Panc1 (cell line): ENCODE results near the gene BBS9. TPM values are rescaled to one million over a fixed set of nuclear protein-coding genes. Genes with fewer than 3 reads are reported as not detected.

ENCODE experiments used
- ATAC-seq: fragments of 200-7000 bp; cut with Tn5 transposase; 2 replicates; pipeline ENCODE4 v1.9.1; 2020; ENCODE audit warnings: mild to moderate bottlenecking, moderate library complexity
- BruUV-seq: library from RNA; stranded (reverse); fragments of 400-500 nt; replicated peaks from 2 replicates; lab custom pipeline; 2021; lab: Mats Ljungman, UMichigan
- CTCF ChIA-PET: fragments of 300-600 bp; sonication (Branson Sonifier 250); formaldehyde crosslinking; loops from one replicate; lab custom pipeline; 2022; ENCODE audit warnings: antibody characterized with exemption; lab: Charles Lee
- POLR2A ChIA-PET: fragments of 300-600 bp; sonication (Branson Sonifier 250); formaldehyde crosslinking; loops from one replicate; lab custom pipeline; 2022; ENCODE audit warnings: antibody characterized with exemption; lab: Charles Lee
- DNase-seq: peaks from one replicate; pipeline ENCODE4 v3.0.0-alpha.2; 2010; ENCODE audit warnings: low read depth, low spot score
- H3K27ac ChIP-seq: 2 replicates; pipeline ENCODE4 v1.5.1; 2011; ENCODE audit warnings: mild to moderate bottlenecking, low read length, inconsistent platforms
- H3K27me3 ChIP-seq: fragments of 200-500 bp; sonication (Bioruptor generic); 2 replicates; pipeline ENCODE4 v1.6.0; 2014; ENCODE audit warnings: low read length, inconsistent platforms; ENCODE audit not compliant: control insufficient read depth, insufficient read depth
- H3K36me3 ChIP-seq: fragments of 200-500 bp; sonication (Bioruptor generic); 2 replicates; pipeline ENCODE4 v1.5.1; 2014; ENCODE audit warnings: inconsistent platforms, mild to moderate bottlenecking, low read length, moderate library complexity; ENCODE audit not compliant: control insufficient read depth, insufficient read depth
- H3K4me1 ChIP-seq: 2 replicates; pipeline ENCODE4 v1.5.1; 2011; ENCODE audit warnings: inconsistent platforms, mild to moderate bottlenecking, low read length, moderate library complexity; ENCODE audit not compliant: control insufficient read depth, insufficient read depth
- H3K4me3 ChIP-seq, 2 experiments: 2 replicates each; pipeline ENCODE4 v1.5.1; 2011 to 2012; ENCODE audit warnings: low read depth in 2 of 2, low read length in 2 of 2, mild to moderate bottlenecking in 2 of 2, inconsistent platforms in 1 of 2, moderate library complexity in 1 of 2
- H3K9me3 ChIP-seq: fragments of 200-500 bp; sonication (Bioruptor generic); 2 replicates; pipeline ENCODE4 v1.5.1; 2014; ENCODE audit warnings: low read depth, mild to moderate bottlenecking, inconsistent platforms, low read length, moderate library complexity; ENCODE audit not compliant: control insufficient read depth, insufficient read depth
- CTCF ChIP-seq: fragments of 450-650 bp; IDR thresholded peaks from 2 replicates; pipeline ENCODE4 v1.5.1; 2017; ENCODE audit warnings: mild to moderate bottlenecking
- POLR2AphosphoS5 ChIP-seq: IDR thresholded peaks from 2 replicates; pipeline ENCODE4 v1.6.1; 2012; ENCODE audit warnings: mild to moderate bottlenecking, low read depth, low read length, moderate library complexity
- REST ChIP-seq, 2 experiments: IDR thresholded peaks; 2 replicates each; pipeline ENCODE4 v1.6.1; 2011 to 2012; ENCODE audit warnings: low read depth in 2 of 2, control low read depth in 1 of 2, low read length in 1 of 2, mild to moderate bottlenecking in 1 of 2, moderate library complexity in 1 of 2; ENCODE audit not compliant: insufficient read depth in 1 of 2
- SIN3A ChIP-seq: IDR thresholded peaks from 2 replicates; pipeline ENCODE4 v1.6.1; 2012; ENCODE audit warnings: low read depth, mild to moderate bottlenecking, low read length, moderate library complexity, borderline replicate concordance; ENCODE audit not compliant: insufficient read depth
- TCF7L2 ChIP-seq: IDR thresholded peaks from 2 replicates; pipeline ENCODE4 v1.6.1; 2011; ENCODE audit warnings: mild to moderate bottlenecking, low read depth, low read length, inconsistent platforms
- in situ Hi-C: cut with HindIII; loops from 2 replicates; pipeline ENCODE4 v1.10.0; 2016; ENCODE audit warnings: low sequenced_read_pairs, low pct_unique_long_range_greater_than_20kb
- intact Hi-C: fragments of 100-400 bp; cut with micrococcal nuclease; formaldehyde crosslinking; loops from one replicate; pipeline ENCODE4 v1.10.0; 2022; ENCODE audit not compliant: unreplicated experiment
- total RNA-seq: library from RNA; stranded (reverse); gene quantifications from one replicate; pipeline ENCODE4 v1.2.1, GENCODE V29; 2021; ENCODE audit not compliant: unreplicated experiment

The BBS9 gene
- total RNA-seq, 1 experiment from 2014 or later, result 6.9 TPM

GRCh38 chr7:33307205-33307604 lies 177.8 kb downstream of the BBS9 start:
- in situ Hi-C loops (no loop called here), intact Hi-C loops (no loop called here)
- H3K9me3 ChIP-seq, result no peaks in the 10 kb centered on the region
- ChIA-PET CTCF (no interaction called here), POLR2A (no interaction called here)
- no peaks in the 10 kb centered on the region for H3K4me1 ChIP-seq
- no TSS peak for BruUV-seq
- H3K36me3 ChIP-seq, result no peaks in the 10 kb centered on the region
- H3K27ac ChIP-seq, result no peak overlapping the region
- no peak for DNase-seq
- no peak for TF ChIP-seq SIN3A
- TF ChIP-seq TCF7L2, result no peak
- TF ChIP-seq POLR2AphosphoS5, result no peak
- no peak for TF ChIP-seq REST (IDR thresholded peaks at IDR 0.05; ENCODE audit: insufficient read depth in 1 of 2, low read depth in 2 of 2, low read length in 1 of 2)
- TF ChIP-seq CTCF, result no peak
- no peak overlapping the region for H3K4me3 ChIP-seq
- H3K27me3 ChIP-seq, result no peaks in the 10 kb centered on the region
- no peak for ATAC-seq

- H3K9me3 ChIP-seq, result no peaks in the 10 kb centered on the region
- H3K4me1 ChIP-seq, result no peaks in the 10 kb centered on the region
- DNase-seq (no peak), ATAC-seq (no peak)
- no peaks in the 10 kb centered on the region for H3K36me3 ChIP-seq
- intact Hi-C loops, result no loop called here
- BruUV-seq, result no TSS peak
- H3K27ac ChIP-seq, result no peak overlapping the region
- H3K4me3 ChIP-seq, result no peak overlapping the region
- no peaks in the 10 kb centered on the region for H3K27me3 ChIP-seq
- in situ Hi-C loops, result no loop called here
- TF ChIP-seq POLR2AphosphoS5 (no peak), REST (IDR thresholded peaks at IDR 0.05; ENCODE audit: insufficient read depth in 1 of 2, low read depth in 2 of 2, low read length in 1 of 2) (no peak), SIN3A (no peak), CTCF (no peak), TCF7L2 (no peak)
- ChIA-PET CTCF (no interaction called here), POLR2A (no interaction called here)
These were observed 181.2 kb downstream of the BBS9 start for GRCh38 chr7:33310546-33310945.
